Neural progenitor cell (in vitro differentiated cells): ENCODE data around the gene UBE3C. TPM values are rescaled to one million over a fixed set of nuclear protein-coding genes. Genes with fewer than 3 reads are reported as not detected.

Source experiments
- DNase-seq: peaks from one replicate; pipeline ENCODE4 v3.0.0-alpha.2; 2016; ENCODE audit warnings: low spot score
- H2AFZ ChIP-seq: fragments of 200-600 bp; sonication (generic); replicated peaks from 2 replicates; pipeline ENCODE4 v1.6.1; 2016; ENCODE audit warnings: antibody characterized with exemption
- H3F3A ChIP-seq: fragments of 200-600 bp; sonication (generic); 2 replicates; pipeline ENCODE4 v1.6.1; 2016; ENCODE audit warnings: antibody characterized with exemption, low read depth
- H3K27ac ChIP-seq: fragments of 200-600 bp; sonication (generic); 2 replicates; pipeline ENCODE4 v1.5.1; 2016; ENCODE audit warnings: mild to moderate bottlenecking
- H3K27me3 ChIP-seq: fragments of 200-600 bp; sonication (generic); 2 replicates; pipeline ENCODE4 v1.6.1; 2016; ENCODE audit warnings: mild to moderate bottlenecking, moderate library complexity
- H3K36me3 ChIP-seq: fragments of 200-600 bp; sonication (generic); 2 replicates; pipeline ENCODE4 v1.5.1; 2016
- H3K4me1 ChIP-seq: fragments of 200-600 bp; sonication (generic); 2 replicates; pipeline ENCODE4 v1.6.1; 2016; ENCODE audit warnings: mixed run types
- H3K4me2 ChIP-seq: fragments of 200-600 bp; sonication (generic); 2 replicates; pipeline ENCODE4 v1.6.1; 2016
- H3K4me3 ChIP-seq: fragments of 200-600 bp; sonication (generic); 2 replicates; pipeline ENCODE4 v1.5.1; 2016
- H3K79me2 ChIP-seq: fragments of 200-600 bp; sonication (generic); 2 replicates; pipeline ENCODE4 v1.6.1; 2016; ENCODE audit warnings: low read depth
- H3K9ac ChIP-seq: fragments of 200-600 bp; sonication (generic); 2 replicates; pipeline ENCODE4 v1.6.1; 2016
- H3K9me3 ChIP-seq: fragments of 200-600 bp; sonication (generic); 2 replicates; pipeline ENCODE4 v1.5.1; 2016; ENCODE audit warnings: low read depth
- H4K20me1 ChIP-seq: fragments of 200-600 bp; sonication (generic); 2 replicates; pipeline ENCODE4 v1.6.1; 2016; ENCODE audit warnings: low read depth
- H3K27ac Mint-ChIP-seq: 3 replicates; pipeline ENCODE4 v1.8.0; 2021; ENCODE audit warnings: mixed read lengths
- H3K27me3 Mint-ChIP-seq: 2 replicates; pipeline ENCODE4 v1.8.0; 2022; ENCODE audit warnings: low read depth, mild to moderate bottlenecking, inconsistent platforms, moderate library complexity, mixed read lengths; ENCODE audit not compliant: insufficient read depth
- H3K36me3 Mint-ChIP-seq: 3 replicates; pipeline ENCODE4 v1.8.0; 2021; ENCODE audit warnings: mixed read lengths
- H3K4me1 Mint-ChIP-seq: 3 replicates; pipeline ENCODE4 v1.8.0; 2021; ENCODE audit warnings: mixed read lengths
- H3K4me3 Mint-ChIP-seq: 3 replicates; pipeline ENCODE4 v1.8.0; 2021; ENCODE audit warnings: mild to moderate bottlenecking, moderate library complexity, mixed read lengths
- H3K9me3 Mint-ChIP-seq: 3 replicates; pipeline ENCODE4 v1.8.0; 2020; ENCODE audit warnings: mixed read lengths
- CTCF ChIP-seq: fragments of 200-600 bp; sonication (generic); IDR thresholded peaks from 2 replicates; pipeline ENCODE4 v1.5.1; 2017; ENCODE audit warnings: antibody characterized with exemption, mild to moderate bottlenecking
- EZH2 ChIP-seq: fragments of 200-600 bp; sonication (generic); IDR thresholded peaks from 2 replicates; pipeline ENCODE4 v1.6.1; 2017; ENCODE audit warnings: antibody characterized with exemption, mild to moderate bottlenecking, moderate library complexity
- EZH2phosphoT487 ChIP-seq: fragments of 200-600 bp; sonication (generic); IDR thresholded peaks from 2 replicates; pipeline ENCODE4 v1.6.1; 2017; ENCODE audit warnings: antibody characterized with exemption
- total RNA-seq: library from RNA; depleted of rRNA; stranded (reverse); fragments of >200 nt; gene quantifications from 2 replicates; pipeline ENCODE4 v1.2.3, GENCODE V29; 2015; ENCODE audit warnings: low replicate concordance

Gene UBE3C
- total RNA-seq, 1 donor from 2014 or later, result 65.9 TPM

- no peak overlapping the region for H3K27ac Mint-ChIP-seq
- no peak for DNase-seq
- no peaks in the 10 kb centered on the region for H4K20me1 ChIP-seq
- H3K4me1 ChIP-seq, result no peaks in the 10 kb centered on the region
- no peaks in the 10 kb centered on the region for H3K36me3 ChIP-seq
- no peaks in the 10 kb centered on the region for H3K9me3 ChIP-seq
- H3K36me3 Mint-ChIP-seq, result no peaks in the 10 kb centered on the region
- H3K27me3 Mint-ChIP-seq, result peaks cover 3% of the 10 kb centered on the region
- H3K4me3 Mint-ChIP-seq, result no peak overlapping the region
- no peaks in the 10 kb centered on the region for H3K27me3 ChIP-seq
- H2AFZ ChIP-seq, result no peak overlapping the region
- H3F3A ChIP-seq, result no peaks in the 10 kb centered on the region
- no peak overlapping the region for H3K4me2 ChIP-seq
- H3K79me2 ChIP-seq, result no peaks in the 10 kb centered on the region
- no peak for TF ChIP-seq EZH2
- no peak overlapping the region for H3K27ac ChIP-seq
- H3K9ac ChIP-seq, result no peak overlapping the region
- H3K4me3 ChIP-seq, result no peak overlapping the region
- no peaks in the 10 kb centered on the region for H3K9me3 Mint-ChIP-seq
- no peaks in the 10 kb centered on the region for H3K4me1 Mint-ChIP-seq
These were observed 141.1 kb downstream of the UBE3C start for GRCh38 chr7:157279741-157280215.

- Histone ChIP-seq H3K27ac (no peak overlapping the region), H3K4me2 (no peak overlapping the region), H3K4me1 (no peaks in the 10 kb centered on the region), H3K4me3 (no peak overlapping the region), H3K36me3 (no peaks in the 10 kb centered on the region), H3K27me3 (no peaks in the 10 kb centered on the region), H3K9ac (no peak overlapping the region), H4K20me1 (no peaks in the 10 kb centered on the region), H2AFZ (no peak overlapping the region), H3K9me3 (no peaks in the 10 kb centered on the region), H3K79me2 (no peaks in the 10 kb centered on the region), H3F3A (no peaks in the 10 kb centered on the region)
- H3K36me3 Mint-ChIP-seq, result no peaks in the 10 kb centered on the region
- H3K4me3 Mint-ChIP-seq, result no peak overlapping the region
- DNase-seq, result no peak
- H3K9me3 Mint-ChIP-seq, result no peaks in the 10 kb centered on the region
- no peak for TF ChIP-seq EZH2
- no peak for TF ChIP-seq EZH2phosphoT487
- no peak for TF ChIP-seq CTCF
- no peak overlapping the region for H3K27ac Mint-ChIP-seq
- H3K27me3 Mint-ChIP-seq, result peaks cover 3% of the 10 kb centered on the region
- H3K4me1 Mint-ChIP-seq, result no peaks in the 10 kb centered on the region
These were observed 141.6 kb downstream of the UBE3C start for GRCh38 chr7:157280216-157280841.

GRCh38 chr7:157281221-157281998 is 142.7 kb downstream of the UBE3C start:
- no peaks in the 10 kb centered on the region for H3K36me3 Mint-ChIP-seq
- no peak overlapping the region for H3K27ac ChIP-seq
- H3K27me3 Mint-ChIP-seq, result peaks cover 3% of the 10 kb centered on the region
- no peak overlapping the region for H3K4me3 ChIP-seq
- no peaks in the 10 kb centered on the region for H3K27me3 ChIP-seq
- no peak overlapping the region for H3K9ac ChIP-seq
- DNase-seq, result no peak
- no peaks in the 10 kb centered on the region for H3K4me1 Mint-ChIP-seq
- H4K20me1 ChIP-seq, result no peaks in the 10 kb centered on the region
- no peaks in the 10 kb centered on the region for H3K9me3 ChIP-seq
- TF ChIP-seq CTCF, result no peak
- TF ChIP-seq EZH2, result no peak
- TF ChIP-seq EZH2phosphoT487, result no peak
- H2AFZ ChIP-seq, result no peak overlapping the region
- no peaks in the 10 kb centered on the region for H3F3A ChIP-seq
- H3K9me3 Mint-ChIP-seq, result no peaks in the 10 kb centered on the region
- no peaks in the 10 kb centered on the region for H3K36me3 ChIP-seq
- H3K79me2 ChIP-seq, result no peaks in the 10 kb centered on the region
- H3K4me3 Mint-ChIP-seq, result no peak overlapping the region
- no peak overlapping the region for H3K4me2 ChIP-seq
- H3K4me1 ChIP-seq, result no peaks in the 10 kb centered on the region
- no peak overlapping the region for H3K27ac Mint-ChIP-seq
